PC-9 (cell line): ENCODE data around the gene KIF16B.

Experiments
- EZH2 ChIP-seq: fragments of 200-600 bp; sonication (generic); IDR thresholded peaks from 2 replicates; pipeline ENCODE4 v1.8.0; 2017; ENCODE audit warnings: antibody characterized with exemption, low read depth
- TF ChIP-seq, protein P1 (sequence below): fragments of 200-600 bp; sonication (generic); conservative IDR thresholded peaks from 2 replicates; pipeline ENCODE4 v1.6.1; 2017; ENCODE audit warnings: mixed run types, antibody characterized with exemption, mild to moderate bottlenecking, moderate library complexity

DNA sequence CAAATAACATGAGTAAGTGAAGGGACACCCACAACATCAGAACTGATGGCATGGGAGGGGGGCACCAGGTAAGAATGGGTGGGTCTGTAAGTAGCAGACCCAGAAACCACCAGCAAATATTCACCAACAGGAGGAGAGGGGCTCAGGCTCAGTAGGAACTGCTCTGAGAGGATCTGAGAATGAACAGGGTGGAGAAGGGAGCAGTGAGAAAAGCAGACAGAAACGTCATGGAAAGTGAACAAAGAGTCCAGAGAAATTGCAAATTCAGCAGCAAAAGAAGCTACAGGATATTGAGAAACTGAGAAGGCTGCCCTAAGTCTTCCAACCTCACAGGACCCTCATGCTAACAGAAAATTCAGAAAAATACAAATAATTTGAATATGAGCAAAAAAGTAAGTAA, 121.3 kb downstream of the KIF16B start:
- TF ChIP-seq, protein P1, sequence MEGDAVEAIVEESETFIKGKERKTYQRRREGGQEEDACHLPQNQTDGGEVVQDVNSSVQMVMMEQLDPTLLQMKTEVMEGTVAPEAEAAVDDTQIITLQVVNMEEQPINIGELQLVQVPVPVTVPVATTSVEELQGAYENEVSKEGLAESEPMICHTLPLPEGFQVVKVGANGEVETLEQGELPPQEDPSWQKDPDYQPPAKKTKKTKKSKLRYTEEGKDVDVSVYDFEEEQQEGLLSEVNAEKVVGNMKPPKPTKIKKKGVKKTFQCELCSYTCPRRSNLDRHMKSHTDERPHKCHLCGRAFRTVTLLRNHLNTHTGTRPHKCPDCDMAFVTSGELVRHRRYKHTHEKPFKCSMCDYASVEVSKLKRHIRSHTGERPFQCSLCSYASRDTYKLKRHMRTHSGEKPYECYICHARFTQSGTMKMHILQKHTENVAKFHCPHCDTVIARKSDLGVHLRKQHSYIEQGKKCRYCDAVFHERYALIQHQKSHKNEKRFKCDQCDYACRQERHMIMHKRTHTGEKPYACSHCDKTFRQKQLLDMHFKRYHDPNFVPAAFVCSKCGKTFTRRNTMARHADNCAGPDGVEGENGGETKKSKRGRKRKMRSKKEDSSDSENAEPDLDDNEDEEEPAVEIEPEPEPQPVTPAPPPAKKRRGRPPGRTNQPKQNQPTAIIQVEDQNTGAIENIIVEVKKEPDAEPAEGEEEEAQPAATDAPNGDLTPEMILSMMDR, result no peak
- TF ChIP-seq EZH2, result no peak
